M059J (cell line): ENCODE data around the gene WNT9A. TPM values are rescaled to one million over a fixed set of nuclear protein-coding genes. Genes with fewer than 3 reads are reported as not detected.

Source experiments
- DNase-seq: peaks from one replicate; pipeline ENCODE4 v3.0.0-alpha.2; 2012; ENCODE audit warnings: low read depth
- total RNA-seq: library from RNA; depleted of rRNA; stranded (reverse); fragments of >200 nt; shearing (Covaris generic); gene quantifications from 2 replicates; pipeline ENCODE4 v1.2.3, GENCODE V29; 2014

The WNT9A gene
- total RNA-seq, 1 experiment from 2014 or later, result 0.37 TPM

GRCh38 chr1:227924833-227925574 lies 22.7 kb downstream of the WNT9A start:
- DNase-seq, result no peak

DNA sequence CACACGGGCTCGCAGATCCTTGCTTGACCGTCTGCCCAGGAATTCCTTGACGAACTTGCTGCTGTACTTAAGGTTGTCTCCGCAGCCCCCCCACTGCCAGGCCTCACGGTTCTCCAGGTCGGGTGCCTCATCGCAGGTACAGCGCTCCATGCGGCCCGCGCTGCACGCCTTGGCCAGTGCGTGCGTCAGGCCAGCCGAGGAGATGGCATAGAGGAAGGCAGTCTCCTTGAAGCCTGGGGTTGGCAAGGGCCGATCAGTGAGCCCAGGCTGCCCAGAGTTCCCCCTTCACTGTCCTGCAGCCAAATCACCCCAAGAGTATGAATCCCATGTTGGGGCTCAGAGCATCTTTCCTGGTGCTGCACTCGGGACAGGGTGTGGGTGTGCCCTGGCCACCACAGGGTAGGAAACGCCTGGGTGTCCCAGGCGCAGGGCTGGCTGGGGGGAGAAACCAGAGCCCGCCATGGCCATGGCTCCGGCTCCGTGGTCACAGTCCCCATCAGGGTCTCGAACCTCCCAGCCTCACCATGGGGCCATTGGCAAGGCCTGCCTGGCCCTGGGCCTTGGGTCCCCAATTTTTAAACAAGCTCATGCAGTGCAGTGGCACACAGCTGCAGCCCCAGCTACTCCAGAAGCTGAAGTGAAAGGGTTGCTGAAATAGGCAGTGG lies 23.4 kb downstream of the WNT9A start:
- no peak for DNase-seq

DNA sequence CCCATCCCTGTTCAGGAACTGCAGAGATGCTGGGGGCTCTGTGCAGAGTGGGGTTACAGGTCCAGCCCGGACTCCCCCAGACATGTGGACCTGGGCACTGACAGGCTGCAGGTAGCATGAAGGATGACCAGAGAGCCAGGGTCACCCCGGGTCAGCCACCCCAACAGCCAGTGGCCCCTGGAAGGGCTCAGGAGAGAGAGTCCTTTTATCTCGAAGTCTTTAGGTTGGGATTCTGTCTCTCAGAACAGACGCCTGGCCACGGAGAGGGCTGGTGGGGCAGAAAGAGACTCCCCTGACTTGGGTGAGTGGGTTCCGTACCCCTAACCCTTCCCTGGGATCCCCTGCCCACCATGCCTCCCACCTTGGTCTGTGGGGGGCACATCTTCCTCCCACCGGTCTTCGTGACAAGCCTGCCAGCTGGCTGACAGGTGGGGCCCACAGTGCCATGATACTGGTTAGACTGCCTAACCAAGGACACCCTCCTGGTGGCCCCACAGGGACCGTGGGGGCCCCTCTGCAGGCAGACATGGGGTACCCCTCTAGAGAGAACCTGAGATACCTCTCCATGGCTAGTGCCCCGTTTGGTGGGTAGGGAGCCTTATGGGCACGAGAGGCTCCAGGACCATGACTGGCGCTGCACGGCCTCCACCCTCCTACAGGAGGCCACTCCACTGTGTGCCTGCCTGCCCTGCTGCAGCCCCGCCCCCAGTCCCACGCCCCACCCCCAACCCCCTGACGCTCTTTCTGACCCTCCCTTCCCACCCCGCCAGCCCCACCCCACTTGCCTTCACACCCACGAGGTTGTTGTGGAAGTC lies 24.2 kb downstream of the WNT9A start:
- no peak for DNase-seq

DNA sequence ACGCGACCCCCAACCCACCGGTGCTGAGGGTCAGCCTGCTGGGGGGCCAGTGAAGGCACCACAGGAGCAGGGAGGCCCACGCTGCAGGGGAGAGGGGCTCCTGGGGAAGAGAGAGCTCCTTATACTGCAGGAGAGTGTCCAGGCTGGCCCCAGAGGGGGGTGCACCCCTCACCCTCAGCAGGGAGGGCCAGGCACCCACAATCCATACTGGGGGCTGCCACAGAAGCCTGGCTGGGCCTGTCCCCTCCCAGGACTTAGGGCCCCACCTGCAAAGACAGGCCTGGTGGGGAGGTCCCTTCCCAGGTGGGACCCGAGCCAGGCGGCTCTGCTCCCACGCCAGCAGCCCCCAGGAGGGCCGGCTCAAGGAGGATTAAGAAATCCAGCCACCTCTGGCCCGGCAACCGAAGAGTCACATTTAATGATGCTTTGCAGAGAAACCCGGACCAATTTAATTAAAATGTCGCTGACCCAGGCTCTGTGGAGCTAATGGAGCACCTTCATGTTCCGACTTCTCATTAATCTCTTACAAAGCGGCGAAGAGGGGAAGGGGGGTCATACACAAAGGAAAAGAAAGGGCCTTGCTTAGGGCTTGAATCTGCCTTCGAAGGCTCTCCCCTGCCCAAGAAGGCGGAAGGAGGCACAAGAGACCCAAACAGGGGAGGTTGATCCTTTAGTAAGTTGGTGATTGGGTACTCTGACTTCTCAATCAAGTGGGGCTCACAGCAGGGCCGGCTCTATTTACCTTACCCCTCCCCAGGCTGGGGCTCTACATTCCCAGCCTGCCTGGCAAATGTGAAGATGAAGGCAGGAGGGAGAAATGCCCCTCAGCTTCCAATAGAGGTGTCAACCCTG lies 25.0 kb downstream of the WNT9A start:
- DNase-seq, result no peak

GRCh38 chr1:227921461-227922185 lies 26.1 kb downstream of the WNT9A start:
- no peak for DNase-seq

DNA sequence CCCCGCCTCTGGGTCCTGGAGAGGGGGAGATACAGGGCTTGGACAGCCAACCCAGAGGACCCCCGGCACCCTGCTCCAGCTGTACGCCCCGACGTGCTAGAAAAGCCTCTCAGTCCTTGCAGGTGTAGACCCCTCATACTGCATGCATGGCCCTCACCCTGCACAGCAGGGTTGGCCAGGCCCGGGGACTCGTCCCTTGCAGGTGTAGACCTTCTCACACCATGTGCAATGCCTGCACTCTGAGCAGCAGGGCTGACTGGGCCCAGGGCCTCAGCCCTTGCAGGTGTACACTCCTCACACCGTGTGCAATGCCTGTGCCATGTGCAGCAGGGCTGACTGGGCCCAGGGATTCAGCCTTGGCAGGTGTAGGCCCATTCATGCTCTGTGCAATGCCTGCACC lies 26.8 kb downstream of the WNT9A start:
- no peak for DNase-seq

- DNase-seq, result no peak
Measured at GRCh38 chr1:227920426-227920825, 27.3 kb downstream of the WNT9A start.

GRCh38 chr1:227919906-227920305 lies 27.8 kb downstream of the WNT9A start:
- DNase-seq, result no peak

GRCh38 chr1:227918736-227919135 lies 29.0 kb downstream of the WNT9A start:
- DNase-seq, result no peak

GRCh38 chr1:227918083-227918700 lies 29.5 kb downstream of the WNT9A start:
- no peak for DNase-seq

DNA sequence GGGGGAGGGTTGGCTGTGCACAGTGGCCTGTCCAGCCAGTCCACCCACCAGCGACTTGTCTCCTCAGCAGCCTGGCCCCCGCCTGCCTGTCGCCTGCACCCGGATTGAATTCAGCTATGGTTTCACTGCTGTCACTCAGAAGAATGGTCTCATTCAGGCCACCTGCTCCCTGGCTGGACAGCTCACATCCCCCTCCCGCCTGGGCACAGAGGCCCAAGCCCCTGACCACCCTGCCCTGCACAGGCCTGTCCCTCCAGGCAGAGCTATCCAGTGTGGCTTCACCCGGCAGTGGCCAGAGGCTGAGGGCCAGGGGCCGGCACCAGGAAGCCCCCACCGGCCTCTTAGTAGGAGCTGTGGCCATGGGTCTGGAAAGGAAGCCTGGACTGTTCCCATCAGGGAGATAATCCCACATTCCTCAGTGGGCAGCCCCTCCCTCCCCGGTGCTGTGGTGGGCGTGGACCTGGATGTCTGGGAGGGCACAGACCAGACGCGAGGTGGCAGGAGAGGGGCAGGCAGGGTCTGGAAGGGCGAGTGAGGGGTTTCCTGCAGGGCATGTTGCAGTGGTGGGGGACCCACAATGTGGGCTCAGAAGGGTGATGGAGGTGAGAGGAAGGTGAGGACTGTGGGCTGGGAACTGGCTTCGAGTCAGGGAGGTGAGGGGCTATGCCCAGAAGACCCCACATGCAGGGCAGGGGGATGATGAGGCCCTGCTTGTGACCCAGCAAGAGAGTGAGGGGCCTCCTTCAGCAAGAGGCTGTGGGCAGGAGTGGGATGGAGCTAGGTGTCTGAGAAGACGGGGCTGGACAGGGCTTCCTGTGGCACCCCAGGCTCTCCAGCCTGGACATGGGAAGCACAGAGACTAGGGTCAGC lies 30.4 kb downstream of the WNT9A start:
- no peak for DNase-seq

- DNase-seq, result no peak
Measured at GRCh38 chr1:227916655-227917054, 31.1 kb downstream of the WNT9A start.

DNA sequence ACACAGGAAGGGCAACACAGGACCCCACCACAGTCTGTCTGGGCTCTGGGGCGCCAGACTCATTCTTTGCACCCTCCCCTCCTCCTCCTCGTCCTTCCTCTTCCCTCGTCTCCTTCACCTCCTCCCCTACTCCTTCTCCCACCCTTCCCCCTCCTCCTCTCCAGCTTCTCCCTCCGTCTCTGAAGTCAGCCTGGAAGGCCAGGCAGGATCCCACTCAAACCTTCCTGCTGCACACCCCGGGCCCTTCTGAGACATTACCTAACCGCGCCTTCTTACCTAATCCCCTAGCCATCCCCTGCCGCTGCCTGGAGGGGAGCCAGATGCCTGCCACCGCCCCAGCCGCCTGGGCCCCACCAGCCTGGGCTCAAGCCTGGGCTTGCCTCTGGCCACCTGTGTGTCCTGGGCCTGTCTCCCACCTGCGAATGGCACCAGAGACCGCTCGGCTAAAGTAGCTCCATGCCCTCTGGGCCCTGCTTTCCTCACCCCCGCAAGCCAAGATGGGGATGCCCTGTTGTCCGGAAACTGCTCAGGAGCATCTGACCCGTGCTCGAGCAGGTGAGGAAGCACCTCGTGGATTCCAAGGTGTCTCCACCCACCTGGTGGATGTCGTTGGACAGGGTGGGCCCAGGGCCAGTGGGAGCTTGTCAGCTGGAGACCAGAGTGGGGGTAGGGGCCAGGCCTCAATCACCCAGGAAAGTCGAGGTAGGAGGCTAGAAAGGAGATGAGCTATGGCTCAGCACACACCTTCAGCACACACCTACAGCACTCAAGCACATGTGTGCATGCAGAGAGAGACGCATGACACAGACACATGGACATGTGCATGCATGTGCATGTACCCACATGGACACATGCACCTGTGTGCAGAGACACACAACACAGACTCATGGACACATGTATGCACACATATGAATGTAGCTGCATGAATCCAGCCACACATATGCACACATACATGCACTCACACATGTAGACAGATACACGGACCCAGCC lies 31.9 kb downstream of the WNT9A start:
- DNase-seq, result no peak

- no peak for DNase-seq
Measured at GRCh38 chr1:227914801-227915563, 32.8 kb downstream of the WNT9A start.

- DNase-seq, result no peak
Measured at GRCh38 chr1:227913764-227914721, 33.7 kb downstream of the WNT9A start.

- no peak for DNase-seq
Measured at GRCh38 chr1:227913396-227913763, 34.4 kb downstream of the WNT9A start.
